HepG2 (cell line): Measurements from ENCODE around the gene ATOH7. TPM values are rescaled to one million over a fixed set of nuclear protein-coding genes. Genes with fewer than 3 reads are reported as not detected.

Experiments used
- ATM ChIP-seq: fragments of 450-650 bp; IDR thresholded peaks from 2 replicates; pipeline ENCODE4 v1.7.1; 2017; ENCODE audit warnings: mild to moderate bottlenecking, borderline replicate concordance
- FOXK1 ChIP-seq: sonication (generic); formaldehyde crosslinking; IDR thresholded peaks from 2 replicates; pipeline ENCODE4 v1.4.0; 2020; ENCODE audit warnings: low read depth, missing genetic modification reagents, borderline replicate concordance
- REXO4 ChIP-seq: sonication (generic); formaldehyde crosslinking; IDR thresholded peaks from 2 replicates; pipeline ENCODE4 v1.8.0; 2022; ENCODE audit warnings: missing genetic modification reagents, mild to moderate bottlenecking, borderline replicate concordance
- SALL1 ChIP-seq: sonication (generic); formaldehyde crosslinking; IDR thresholded peaks from 2 replicates; pipeline ENCODE4 v1.8.0; 2022; ENCODE audit warnings: mild to moderate bottlenecking, missing genetic modification reagents
- SMC3 ChIP-seq: IDR thresholded peaks from 2 replicates; pipeline ENCODE4 v1.6.1; 2011; ENCODE audit warnings: low read length, improper control_type of control experiment
- STAG1 ChIP-seq: sonication (generic); formaldehyde crosslinking; IDR thresholded peaks from 2 replicates; pipeline ENCODE4 v1.4.0; 2020; ENCODE audit warnings: missing genetic modification reagents
- ZFX ChIP-seq: sonication (generic); formaldehyde crosslinking; IDR thresholded peaks from 2 replicates; pipeline ENCODE4 v1.4.0; 2020; ENCODE audit warnings: mild to moderate bottlenecking, low read depth, missing genetic modification reagents, moderate library complexity
- polyA plus RNA-seq, 8 experiments: library from polyadenylated mRNA; depleted of rRNA in 3 of 8; stranded (reverse) in 7 of 8; unstranded in 1 of 8; fragments of >200 nt; fragmentation: Illumina TruSeq in 4 of 8; extraction: Trizol in 4 of 8; gene quantifications; 2 replicates each; pipeline versions ENCODE4 v1.2.1 to v1.2.3, GENCODE V29; 2011 to 2016; ENCODE audit warnings: low read depth in 4 of 8, missing spikeins in 1 of 8, mixed read lengths in 1 of 8; ENCODE audit not compliant: insufficient read depth in 1 of 8
- total RNA-seq, 5 experiments: library from RNA; depleted of rRNA; stranded (reverse); fragments of >200 nt; fragmentation: Illumina TruSeq; extraction: Trizol; gene quantifications; 2 replicates each; pipeline ENCODE4 v1.2.3, GENCODE V29; 2016; ENCODE audit warnings: low read depth in 1 of 5
- TF ChIP-seq, protein P1 (sequence below): sonication (generic); formaldehyde crosslinking; IDR thresholded peaks from 2 replicates; pipeline ENCODE4 v1.4.0; 2020; ENCODE audit warnings: missing genetic modification reagents
- TF ChIP-seq, protein P2 (sequence below): sonication (generic); formaldehyde crosslinking; IDR thresholded peaks from 2 replicates; pipeline ENCODE4 v1.4.0; 2020; ENCODE audit warnings: missing genetic modification reagents, borderline replicate concordance
- TF ChIP-seq, protein P3 (sequence below): IDR thresholded peaks from 2 replicates; pipeline ENCODE4 v1.6.1; 2016; ENCODE audit warnings: missing compliant biosample characterization, missing genetic modification reagents, borderline replicate concordance
- TF ChIP-seq, protein P4 (sequence below): sonication (generic); formaldehyde crosslinking; IDR thresholded peaks from 2 replicates; pipeline ENCODE4 v1.5.0; 2020; ENCODE audit warnings: mild to moderate bottlenecking, missing genetic modification reagents, moderate library complexity
- TF ChIP-seq, protein P5 (sequence below): sonication (generic); formaldehyde crosslinking; IDR thresholded peaks from 2 replicates; pipeline ENCODE4 v1.5.0; 2020; ENCODE audit warnings: missing genetic modification reagents

ATOH7 gene
- total and polyA plus RNA-seq, 2 of the 13 experiments (the other 11 are each of a cell fraction or from before 2014, with no cell fraction given): 0.07 to 0.11 TPM

DNA sequence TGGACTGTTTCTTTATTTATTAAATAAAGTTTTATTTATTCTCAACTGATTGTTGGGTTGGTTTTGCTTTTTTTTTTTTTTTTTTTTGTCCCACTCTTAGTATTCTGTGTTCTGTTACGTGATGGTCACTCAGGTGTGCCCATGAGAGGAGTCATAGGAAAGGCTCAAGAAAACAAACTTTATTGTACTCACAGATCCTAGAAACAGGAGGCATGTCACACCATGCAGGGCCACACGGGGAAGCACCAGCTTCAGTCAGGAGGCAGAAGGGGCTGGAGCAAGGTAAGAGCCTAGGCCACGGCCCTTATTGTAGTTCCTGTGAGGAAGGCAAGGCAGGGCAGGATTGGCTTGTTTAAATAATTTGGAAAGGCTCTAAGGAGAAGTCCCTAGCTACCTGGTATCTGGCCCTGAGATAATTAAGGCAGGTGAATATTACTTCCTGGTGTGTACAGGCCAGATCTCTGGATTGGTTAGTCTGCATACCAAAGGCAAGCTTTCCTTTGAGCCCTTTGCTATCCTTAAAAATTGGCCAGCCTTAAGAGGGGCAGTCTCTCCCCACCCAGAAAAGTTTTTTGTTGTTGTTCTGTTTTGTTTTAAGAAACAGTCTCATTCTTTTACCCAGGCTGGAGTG lies 8.3 kb downstream of the ATOH7 start (continued):
- TF ChIP-seq, protein P1, sequence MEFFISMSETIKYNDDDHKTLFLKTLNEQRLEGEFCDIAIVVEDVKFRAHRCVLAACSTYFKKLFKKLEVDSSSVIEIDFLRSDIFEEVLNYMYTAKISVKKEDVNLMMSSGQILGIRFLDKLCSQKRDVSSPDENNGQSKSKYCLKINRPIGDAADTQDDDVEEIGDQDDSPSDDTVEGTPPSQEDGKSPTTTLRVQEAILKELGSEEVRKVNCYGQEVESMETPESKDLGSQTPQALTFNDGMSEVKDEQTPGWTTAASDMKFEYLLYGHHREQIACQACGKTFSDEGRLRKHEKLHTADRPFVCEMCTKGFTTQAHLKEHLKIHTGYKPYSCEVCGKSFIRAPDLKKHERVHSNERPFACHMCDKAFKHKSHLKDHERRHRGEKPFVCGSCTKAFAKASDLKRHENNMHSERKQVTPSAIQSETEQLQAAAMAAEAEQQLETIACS: no peak
- TF ChIP-seq FOXK1 (CRISPR knock-in tag): no peak
- TF ChIP-seq ZFX (CRISPR knock-in tag): 0 out of 2 replicates have a peak, but pooled peaks have one; percentile 19
- TF ChIP-seq, protein P2, sequence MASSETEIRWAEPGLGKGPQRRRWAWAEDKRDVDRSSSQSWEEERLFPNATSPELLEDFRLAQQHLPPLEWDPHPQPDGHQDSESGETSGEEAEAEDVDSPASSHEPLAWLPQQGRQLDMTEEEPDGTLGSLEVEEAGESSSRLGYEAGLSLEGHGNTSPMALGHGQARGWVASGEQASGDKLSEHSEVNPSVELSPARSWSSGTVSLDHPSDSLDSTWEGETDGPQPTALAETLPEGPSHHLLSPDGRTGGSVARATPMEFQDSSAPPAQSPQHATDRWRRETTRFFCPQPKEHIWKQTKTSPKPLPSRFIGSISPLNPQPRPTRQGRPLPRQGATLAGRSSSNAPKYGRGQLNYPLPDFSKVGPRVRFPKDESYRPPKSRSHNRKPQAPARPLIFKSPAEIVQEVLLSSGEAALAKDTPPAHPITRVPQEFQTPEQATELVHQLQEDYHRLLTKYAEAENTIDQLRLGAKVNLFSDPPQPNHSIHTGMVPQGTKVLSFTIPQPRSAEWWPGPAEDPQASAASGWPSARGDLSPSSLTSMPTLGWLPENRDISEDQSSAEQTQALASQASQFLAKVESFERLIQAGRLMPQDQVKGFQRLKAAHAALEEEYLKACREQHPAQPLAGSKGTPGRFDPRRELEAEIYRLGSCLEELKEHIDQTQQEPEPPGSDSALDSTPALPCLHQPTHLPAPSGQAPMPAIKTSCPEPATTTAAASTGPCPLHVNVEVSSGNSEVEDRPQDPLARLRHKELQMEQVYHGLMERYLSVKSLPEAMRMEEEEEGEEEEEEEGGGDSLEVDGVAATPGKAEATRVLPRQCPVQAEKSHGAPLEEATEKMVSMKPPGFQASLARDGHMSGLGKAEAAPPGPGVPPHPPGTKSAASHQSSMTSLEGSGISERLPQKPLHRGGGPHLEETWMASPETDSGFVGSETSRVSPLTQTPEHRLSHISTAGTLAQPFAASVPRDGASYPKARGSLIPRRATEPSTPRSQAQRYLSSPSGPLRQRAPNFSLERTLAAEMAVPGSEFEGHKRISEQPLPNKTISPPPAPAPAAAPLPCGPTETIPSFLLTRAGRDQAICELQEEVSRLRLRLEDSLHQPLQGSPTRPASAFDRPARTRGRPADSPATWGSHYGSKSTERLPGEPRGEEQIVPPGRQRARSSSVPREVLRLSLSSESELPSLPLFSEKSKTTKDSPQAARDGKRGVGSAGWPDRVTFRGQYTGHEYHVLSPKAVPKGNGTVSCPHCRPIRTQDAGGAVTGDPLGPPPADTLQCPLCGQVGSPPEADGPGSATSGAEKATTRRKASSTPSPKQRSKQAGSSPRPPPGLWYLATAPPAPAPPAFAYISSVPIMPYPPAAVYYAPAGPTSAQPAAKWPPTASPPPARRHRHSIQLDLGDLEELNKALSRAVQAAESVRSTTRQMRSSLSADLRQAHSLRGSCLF (CRISPR knock-in tag): no peak
- peak; percentile 49 for TF ChIP-seq STAG1 (CRISPR knock-in tag)
- no peak for TF ChIP-seq SALL1
- TF ChIP-seq SMC3: peak; percentile 19; the same call in 1 of the 2 replicates
- TF ChIP-seq REXO4 (CRISPR knock-in tag): no peak
- TF ChIP-seq, protein P3, sequence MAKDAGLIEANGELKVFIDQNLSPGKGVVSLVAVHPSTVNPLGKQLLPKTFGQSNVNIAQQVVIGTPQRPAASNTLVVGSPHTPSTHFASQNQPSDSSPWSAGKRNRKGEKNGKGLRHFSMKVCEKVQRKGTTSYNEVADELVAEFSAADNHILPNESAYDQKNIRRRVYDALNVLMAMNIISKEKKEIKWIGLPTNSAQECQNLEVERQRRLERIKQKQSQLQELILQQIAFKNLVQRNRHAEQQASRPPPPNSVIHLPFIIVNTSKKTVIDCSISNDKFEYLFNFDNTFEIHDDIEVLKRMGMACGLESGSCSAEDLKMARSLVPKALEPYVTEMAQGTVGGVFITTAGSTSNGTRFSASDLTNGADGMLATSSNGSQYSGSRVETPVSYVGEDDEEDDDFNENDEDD: no peak
- TF ChIP-seq, protein P4, sequence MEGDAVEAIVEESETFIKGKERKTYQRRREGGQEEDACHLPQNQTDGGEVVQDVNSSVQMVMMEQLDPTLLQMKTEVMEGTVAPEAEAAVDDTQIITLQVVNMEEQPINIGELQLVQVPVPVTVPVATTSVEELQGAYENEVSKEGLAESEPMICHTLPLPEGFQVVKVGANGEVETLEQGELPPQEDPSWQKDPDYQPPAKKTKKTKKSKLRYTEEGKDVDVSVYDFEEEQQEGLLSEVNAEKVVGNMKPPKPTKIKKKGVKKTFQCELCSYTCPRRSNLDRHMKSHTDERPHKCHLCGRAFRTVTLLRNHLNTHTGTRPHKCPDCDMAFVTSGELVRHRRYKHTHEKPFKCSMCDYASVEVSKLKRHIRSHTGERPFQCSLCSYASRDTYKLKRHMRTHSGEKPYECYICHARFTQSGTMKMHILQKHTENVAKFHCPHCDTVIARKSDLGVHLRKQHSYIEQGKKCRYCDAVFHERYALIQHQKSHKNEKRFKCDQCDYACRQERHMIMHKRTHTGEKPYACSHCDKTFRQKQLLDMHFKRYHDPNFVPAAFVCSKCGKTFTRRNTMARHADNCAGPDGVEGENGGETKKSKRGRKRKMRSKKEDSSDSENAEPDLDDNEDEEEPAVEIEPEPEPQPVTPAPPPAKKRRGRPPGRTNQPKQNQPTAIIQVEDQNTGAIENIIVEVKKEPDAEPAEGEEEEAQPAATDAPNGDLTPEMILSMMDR (CRISPR knock-in tag): peak; percentile 37; the same call in 1 of the 2 replicates
- no peak for TF ChIP-seq ATM
- TF ChIP-seq, protein P5, sequence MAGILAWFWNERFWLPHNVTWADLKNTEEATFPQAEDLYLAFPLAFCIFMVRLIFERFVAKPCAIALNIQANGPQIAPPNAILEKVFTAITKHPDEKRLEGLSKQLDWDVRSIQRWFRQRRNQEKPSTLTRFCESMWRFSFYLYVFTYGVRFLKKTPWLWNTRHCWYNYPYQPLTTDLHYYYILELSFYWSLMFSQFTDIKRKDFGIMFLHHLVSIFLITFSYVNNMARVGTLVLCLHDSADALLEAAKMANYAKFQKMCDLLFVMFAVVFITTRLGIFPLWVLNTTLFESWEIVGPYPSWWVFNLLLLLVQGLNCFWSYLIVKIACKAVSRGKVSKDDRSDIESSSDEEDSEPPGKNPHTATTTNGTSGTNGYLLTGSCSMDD: no peak
